Osteoblast (primary cell): ENCODE data around the gene RNF41. TPM values are rescaled to one million over a fixed set of nuclear protein-coding genes. Genes with fewer than 3 reads are reported as not detected.

Experiments
- DNase-seq: peaks from one replicate; pipeline ENCODE4 v3.0.0; 2011; ENCODE audit warnings: low spot score, mixed read lengths; ENCODE audit not compliant: insufficient read length; ENCODE audit errors: missing footprints
- H2AFZ ChIP-seq: 2 replicates; pipeline ENCODE4 v1.6.0; 2011; ENCODE audit warnings: mild to moderate bottlenecking, low read length
- H3K27ac ChIP-seq: 2 replicates; pipeline ENCODE4 v1.5.1; 2011; ENCODE audit warnings: mild to moderate bottlenecking, low read depth, low read length, moderate library complexity
- H3K27me3 ChIP-seq: 2 replicates; pipeline ENCODE4 v1.6.0; 2012; ENCODE audit warnings: mild to moderate bottlenecking, control low read depth, inconsistent platforms, low read length, moderate library complexity; ENCODE audit not compliant: insufficient read depth
- H3K36me3 ChIP-seq: 2 replicates; pipeline ENCODE4 v1.5.1; 2011; ENCODE audit warnings: mild to moderate bottlenecking, low read length, control low read depth, moderate library complexity; ENCODE audit not compliant: insufficient read depth
- H3K4me1 ChIP-seq: 2 replicates; pipeline ENCODE4 v1.5.1; 2011; ENCODE audit warnings: mild to moderate bottlenecking, low read length, control low read depth, moderate library complexity; ENCODE audit not compliant: insufficient read depth
- H3K4me2 ChIP-seq: 2 replicates; pipeline ENCODE4 v1.6.0; 2011; ENCODE audit warnings: mild to moderate bottlenecking, low read length; ENCODE audit not compliant: insufficient read depth
- H3K4me3 ChIP-seq: fragments of 200-600 bp; sonication (generic); 3 replicates; pipeline ENCODE4 v1.5.1; 2012; ENCODE audit warnings: mild to moderate bottlenecking, low read length, inconsistent platforms; ENCODE audit not compliant: insufficient read depth
- H3K79me2 ChIP-seq: 2 replicates; pipeline ENCODE4 v1.6.0; 2012; ENCODE audit warnings: mild to moderate bottlenecking, low read length, control low read depth, inconsistent platforms; ENCODE audit not compliant: insufficient read depth
- H3K9me3 ChIP-seq: 2 replicates; pipeline ENCODE4 v1.5.1; 2011; ENCODE audit warnings: low read depth, low read length, control low read depth
- H4K20me1 ChIP-seq: 2 replicates; pipeline ENCODE4 v1.6.0; 2012; ENCODE audit warnings: mild to moderate bottlenecking, low read length, control low read depth; ENCODE audit not compliant: insufficient read depth
- total RNA-seq: library from RNA; depleted of rRNA; stranded (reverse); fragments of >200 nt; gene quantifications from 2 replicates; pipeline ENCODE4 v1.2.3, GENCODE V29; 2012
- TF ChIP-seq, protein P1 (sequence below): IDR thresholded peaks from 2 replicates; pipeline ENCODE4 v1.5.1; 2011; ENCODE audit warnings: mild to moderate bottlenecking, low read depth, low read length, moderate library complexity; ENCODE audit errors: extremely low read depth

The RNF41 gene
- total RNA-seq, 1 donor = 159 TPM

DNA sequence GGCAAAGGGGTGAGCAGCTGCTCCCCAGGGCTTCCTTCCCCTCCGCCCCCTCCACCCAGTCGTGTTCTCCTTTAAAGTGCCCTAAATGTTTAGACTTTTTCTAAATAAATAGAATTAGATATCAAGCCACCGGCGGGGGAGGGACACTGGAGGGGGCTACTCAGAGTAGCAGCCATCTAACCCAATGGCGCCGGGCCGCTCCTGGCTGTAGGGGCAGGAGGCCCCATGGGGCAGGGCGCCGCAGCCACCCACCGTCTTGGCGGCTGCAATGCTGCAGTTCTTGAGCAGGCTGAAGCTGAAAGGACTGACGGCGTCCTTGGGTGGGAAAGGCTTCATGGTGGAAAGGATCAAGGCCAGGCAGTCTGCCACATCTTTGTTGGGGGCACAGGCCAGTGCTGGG lies 21.3 kb upstream of the RNF41 start:
- H3K4me2 ChIP-seq = no peak overlapping the region

DNA sequence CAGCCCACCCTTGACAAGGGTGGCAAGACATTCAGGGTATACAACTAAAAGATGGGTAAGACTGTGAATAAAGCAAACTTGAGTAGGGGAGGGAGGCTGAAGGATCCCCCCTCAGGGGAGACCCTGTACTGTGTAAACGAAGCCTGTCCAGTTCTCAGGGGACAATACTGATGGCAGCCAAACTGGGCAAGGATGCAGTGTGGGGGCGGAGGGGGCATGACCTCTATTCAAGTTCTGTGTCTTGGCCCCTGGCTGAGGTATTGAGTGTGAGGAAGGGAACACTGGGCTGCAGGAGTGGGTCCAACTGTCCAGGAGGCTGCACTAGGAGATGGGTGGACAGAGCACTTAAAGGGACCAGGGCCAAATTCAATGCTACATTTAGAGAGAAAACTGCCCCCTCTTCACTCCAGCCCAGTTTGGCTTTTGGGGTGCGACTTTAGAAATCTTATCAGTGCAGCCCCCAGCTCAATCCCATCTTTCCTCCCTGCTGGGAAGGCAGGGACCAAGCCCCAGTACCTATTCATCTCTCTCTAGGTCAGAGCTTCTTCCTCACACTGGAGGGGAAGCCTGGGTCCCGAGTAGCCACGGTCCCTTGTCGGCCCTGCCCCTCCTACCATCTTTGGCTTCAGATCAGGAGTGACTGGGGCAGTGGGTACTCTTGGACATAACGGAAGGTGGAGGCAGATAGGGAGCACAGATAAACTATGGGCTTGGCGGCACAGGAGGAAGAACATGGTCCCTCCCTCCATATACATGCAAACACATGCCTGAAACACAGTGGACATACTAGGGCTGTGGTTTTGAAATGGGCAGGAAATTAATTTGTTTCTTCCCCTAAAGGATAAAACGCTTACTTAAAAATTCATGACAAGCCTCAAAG lies 19.9 kb upstream of the RNF41 start:
- Histone ChIP-seq H3K4me2 (no peak overlapping the region), H3K27ac (no peak overlapping the region), H3K4me3 (no peak overlapping the region), H3K27me3 (no peaks in the 10 kb centered on the region), H4K20me1 (peaks cover 52% of the 10 kb centered on the region), H3K9me3 (no peaks in the 10 kb centered on the region), H2AFZ (no peak overlapping the region), H3K36me3 (peaks cover 76% of the 10 kb centered on the region), H3K79me2 (no peaks in the 10 kb centered on the region), H3K4me1 (peaks cover 7% of the 10 kb centered on the region)
- DNase-seq = peak; percentile 78
- TF ChIP-seq, protein P1, sequence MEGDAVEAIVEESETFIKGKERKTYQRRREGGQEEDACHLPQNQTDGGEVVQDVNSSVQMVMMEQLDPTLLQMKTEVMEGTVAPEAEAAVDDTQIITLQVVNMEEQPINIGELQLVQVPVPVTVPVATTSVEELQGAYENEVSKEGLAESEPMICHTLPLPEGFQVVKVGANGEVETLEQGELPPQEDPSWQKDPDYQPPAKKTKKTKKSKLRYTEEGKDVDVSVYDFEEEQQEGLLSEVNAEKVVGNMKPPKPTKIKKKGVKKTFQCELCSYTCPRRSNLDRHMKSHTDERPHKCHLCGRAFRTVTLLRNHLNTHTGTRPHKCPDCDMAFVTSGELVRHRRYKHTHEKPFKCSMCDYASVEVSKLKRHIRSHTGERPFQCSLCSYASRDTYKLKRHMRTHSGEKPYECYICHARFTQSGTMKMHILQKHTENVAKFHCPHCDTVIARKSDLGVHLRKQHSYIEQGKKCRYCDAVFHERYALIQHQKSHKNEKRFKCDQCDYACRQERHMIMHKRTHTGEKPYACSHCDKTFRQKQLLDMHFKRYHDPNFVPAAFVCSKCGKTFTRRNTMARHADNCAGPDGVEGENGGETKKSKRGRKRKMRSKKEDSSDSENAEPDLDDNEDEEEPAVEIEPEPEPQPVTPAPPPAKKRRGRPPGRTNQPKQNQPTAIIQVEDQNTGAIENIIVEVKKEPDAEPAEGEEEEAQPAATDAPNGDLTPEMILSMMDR = no peak

More for the DNA sequence above, 21.3 kb upstream of the RNF41 start:
- no peak overlapping the region for H2AFZ ChIP-seq
- H3K36me3 ChIP-seq = peaks cover 81% of the 10 kb centered on the region
- no peak overlapping the region for H3K27ac ChIP-seq
- peaks cover 7% of the 10 kb centered on the region for H3K4me1 ChIP-seq
- H3K79me2 ChIP-seq = peaks cover 5% of the 10 kb centered on the region
- H3K27me3 ChIP-seq = no peaks in the 10 kb centered on the region
- DNase-seq = no peak
- TF ChIP-seq, protein P1 = no peak
- H3K4me3 ChIP-seq = no peak overlapping the region
- peaks cover 52% of the 10 kb centered on the region for H4K20me1 ChIP-seq
- no peaks in the 10 kb centered on the region for H3K9me3 ChIP-seq

DNA sequence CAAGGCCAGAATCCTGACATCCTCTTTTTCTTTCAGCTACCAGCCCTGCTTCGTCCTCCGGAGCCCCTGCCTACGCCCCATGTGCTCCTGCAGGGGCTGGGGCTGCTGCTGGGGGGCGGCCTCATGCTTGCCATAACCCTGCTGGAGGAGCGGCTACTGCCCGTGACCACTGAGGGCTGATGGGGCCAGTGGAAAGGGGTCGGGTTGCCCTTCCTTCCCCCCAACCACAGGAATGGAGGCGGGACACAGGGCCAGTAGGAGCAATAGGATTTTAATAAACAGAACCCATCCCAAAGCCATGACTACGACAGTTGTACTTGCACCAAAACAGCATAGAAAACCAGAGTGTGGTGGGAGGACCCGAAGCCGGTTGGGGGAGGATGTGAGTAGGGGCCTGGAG lies 15.8 kb upstream of the RNF41 start:
- Histone ChIP-seq H4K20me1 (peaks cover 27% of the 10 kb centered on the region), H3K4me1 (no peaks in the 10 kb centered on the region), H2AFZ (no peak overlapping the region), H3K36me3 (peaks cover 38% of the 10 kb centered on the region), H3K4me3 (no peak overlapping the region), H3K9me3 (no peaks in the 10 kb centered on the region), H3K4me2 (no peak overlapping the region), H3K79me2 (no peaks in the 10 kb centered on the region), H3K27ac (no peak overlapping the region), H3K27me3 (no peaks in the 10 kb centered on the region)
- peak; percentile 66 for DNase-seq
- TF ChIP-seq, protein P1 = no peak

DNA sequence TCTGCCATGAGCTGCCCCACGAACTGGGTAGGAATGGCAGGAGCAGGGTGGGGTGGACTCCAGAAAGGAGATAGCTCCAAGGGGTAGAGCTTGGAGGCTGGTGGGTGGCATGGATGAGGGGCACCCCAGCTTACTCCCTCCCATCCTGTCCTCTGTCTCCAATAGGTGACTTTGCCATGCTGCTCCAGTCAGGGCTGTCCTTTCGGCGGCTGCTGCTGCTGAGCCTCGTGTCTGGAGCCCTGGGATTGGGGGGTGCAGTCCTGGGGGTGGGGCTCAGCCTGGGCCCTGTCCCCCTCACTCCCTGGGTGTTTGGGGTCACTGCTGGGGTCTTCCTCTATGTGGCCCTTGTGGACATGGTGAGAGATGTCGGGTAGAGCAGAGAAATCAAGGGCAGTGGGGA lies 15.3 kb upstream of the RNF41 start:
- Histone ChIP-seq H3K27ac (no peak overlapping the region), H3K9me3 (no peaks in the 10 kb centered on the region), H3K4me3 (no peak overlapping the region), H3K79me2 (no peaks in the 10 kb centered on the region), H3K27me3 (no peaks in the 10 kb centered on the region), H2AFZ (no peak overlapping the region), H3K4me2 (no peak overlapping the region), H4K20me1 (peaks cover 23% of the 10 kb centered on the region), H3K4me1 (no peaks in the 10 kb centered on the region), H3K36me3 (peaks cover 33% of the 10 kb centered on the region)
- TF ChIP-seq, protein P1 = no peak
- peak; percentile 86 for DNase-seq
